ENCODE data around the gene RNF220.
A peak's percentile ranks its signal among the peaks of the same experiment; 100 is the strongest.

RNF220 gene

GRCh38 chr1:44390277-44390676, 14.8 kb upstream of the RNF220 start:
- DNase-seq = no peak
- ATAC-seq = no peak
- Mint-ChIP-seq H3K4me3 (no peak overlapping the region), H3K27ac (no peak overlapping the region), H3K27me3 (peaks cover 4% of the 10 kb centered on the region), H3K9me3 (no peaks in the 10 kb centered on the region), H3K4me1 (no peaks in the 10 kb centered on the region)

DNA sequence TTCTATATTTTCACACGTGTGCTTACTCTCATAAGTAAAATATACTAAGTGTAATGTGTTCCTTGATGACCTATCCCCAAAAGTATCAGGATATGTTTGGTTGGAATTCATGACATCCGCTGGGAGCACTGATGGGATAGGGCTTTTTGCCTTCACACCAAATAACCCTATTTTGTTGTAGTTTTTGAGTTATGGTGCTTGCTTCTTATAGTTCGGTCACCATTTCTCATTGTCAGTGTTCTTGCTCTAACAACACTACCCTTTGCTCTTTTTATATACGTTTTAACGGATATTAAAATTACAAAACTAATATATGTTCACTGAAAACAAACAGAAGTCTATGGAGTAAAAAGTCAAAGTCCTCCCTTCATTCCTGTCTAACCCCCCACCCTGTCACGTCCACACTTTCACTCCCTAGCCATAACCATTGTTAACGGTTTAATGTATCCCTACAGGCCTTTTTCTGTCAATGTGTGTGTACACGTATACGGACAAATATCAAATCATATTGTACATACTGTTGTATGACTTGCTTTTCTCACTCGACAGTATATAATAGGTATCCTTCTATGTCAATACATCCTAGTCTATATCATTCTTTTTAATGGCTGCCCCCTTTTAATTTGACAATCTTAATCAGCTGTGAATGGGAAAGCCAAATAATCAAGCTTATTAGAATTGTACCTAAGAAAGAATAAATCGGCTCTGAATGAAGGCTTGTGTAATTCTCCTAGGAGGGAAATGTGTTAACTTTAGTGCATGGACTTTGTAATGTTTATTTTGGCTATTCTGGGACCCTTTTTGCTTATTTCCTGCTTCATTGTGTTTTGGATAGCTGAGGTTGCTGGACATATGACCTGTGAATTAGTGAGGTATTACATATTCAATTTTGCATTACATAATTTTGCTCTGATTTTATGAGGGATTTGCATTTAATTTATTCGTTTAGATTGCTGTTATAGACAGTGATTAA, 3.5 kb upstream of the RNF220 start:
- peaks cover 18% of the 10 kb centered on the region for H3K4me1 Mint-ChIP-seq
- no peaks in the 10 kb centered on the region for H3K9me3 Mint-ChIP-seq
- H3K27ac Mint-ChIP-seq = no peak overlapping the region
- DNase-seq (no peak), ATAC-seq (no peak)
- no peak overlapping the region for H3K4me3 Mint-ChIP-seq
- H3K27me3 Mint-ChIP-seq = peaks cover 54% of the 10 kb centered on the region

- Mint-ChIP-seq H3K27ac (peak overlapping the region in 1 of 2 donors; percentile 9), H3K9me3 (no peaks in the 10 kb centered on the region), H3K27me3 (peaks cover 25% of the 10 kb centered on the region)
Measured at GRCh38 chr1:44405798-44406736, 1.0 kb downstream of the RNF220 start.

GRCh38 chr1:44406737-44407429, 1.8 kb downstream of the RNF220 start:
- DNase-seq (peak; percentile 36 to 42), ATAC-seq (peak; percentile 36)
- peaks cover 27% of the 10 kb centered on the region for H3K4me1 Mint-ChIP-seq
- no peaks in the 10 kb centered on the region for H3K9me3 Mint-ChIP-seq
- H3K27ac Mint-ChIP-seq = no peak overlapping the region
- peaks cover 17% of the 10 kb centered on the region for H3K27me3 Mint-ChIP-seq
- peak overlapping the region; percentile 89 to 97 for H3K4me3 Mint-ChIP-seq

More at GRCh38 chr1:44405798-44406736, 1.0 kb downstream of the RNF220 start:
- Mint-ChIP-seq H3K4me3 (peak overlapping the region; percentile 89 to 97), H3K4me1 (peaks cover 27% of the 10 kb centered on the region)
- DNase-seq (peak; percentile 41 to 49), ATAC-seq (peak; percentile 75)

GRCh38 chr1:44407430-44408211, 2.6 kb downstream of the RNF220 start:
- Mint-ChIP-seq H3K27ac (no peak overlapping the region), H3K9me3 (no peaks in the 10 kb centered on the region), H3K4me3 (peak overlapping the region; percentile 89 to 97)

GRCh38 chr1:44408212-44408582, 3.1 kb downstream of the RNF220 start:
- Mint-ChIP-seq H3K4me1 (peaks cover 27% of the 10 kb centered on the region), H3K9me3 (no peaks in the 10 kb centered on the region), H3K27me3 (peaks cover 4% of the 10 kb centered on the region), H3K4me3 (peak overlapping the region; percentile 58 to 75), H3K27ac (no peak overlapping the region)
- ATAC-seq (no peak), DNase-seq (no peak)

More at GRCh38 chr1:44407430-44408211, 2.6 kb downstream of the RNF220 start:
- peak; percentile 16 to 23 for DNase-seq
- ATAC-seq = peak; percentile 21
- H3K27me3 Mint-ChIP-seq = peaks cover 10% of the 10 kb centered on the region
- H3K4me1 Mint-ChIP-seq = peaks cover 27% of the 10 kb centered on the region

DNA sequence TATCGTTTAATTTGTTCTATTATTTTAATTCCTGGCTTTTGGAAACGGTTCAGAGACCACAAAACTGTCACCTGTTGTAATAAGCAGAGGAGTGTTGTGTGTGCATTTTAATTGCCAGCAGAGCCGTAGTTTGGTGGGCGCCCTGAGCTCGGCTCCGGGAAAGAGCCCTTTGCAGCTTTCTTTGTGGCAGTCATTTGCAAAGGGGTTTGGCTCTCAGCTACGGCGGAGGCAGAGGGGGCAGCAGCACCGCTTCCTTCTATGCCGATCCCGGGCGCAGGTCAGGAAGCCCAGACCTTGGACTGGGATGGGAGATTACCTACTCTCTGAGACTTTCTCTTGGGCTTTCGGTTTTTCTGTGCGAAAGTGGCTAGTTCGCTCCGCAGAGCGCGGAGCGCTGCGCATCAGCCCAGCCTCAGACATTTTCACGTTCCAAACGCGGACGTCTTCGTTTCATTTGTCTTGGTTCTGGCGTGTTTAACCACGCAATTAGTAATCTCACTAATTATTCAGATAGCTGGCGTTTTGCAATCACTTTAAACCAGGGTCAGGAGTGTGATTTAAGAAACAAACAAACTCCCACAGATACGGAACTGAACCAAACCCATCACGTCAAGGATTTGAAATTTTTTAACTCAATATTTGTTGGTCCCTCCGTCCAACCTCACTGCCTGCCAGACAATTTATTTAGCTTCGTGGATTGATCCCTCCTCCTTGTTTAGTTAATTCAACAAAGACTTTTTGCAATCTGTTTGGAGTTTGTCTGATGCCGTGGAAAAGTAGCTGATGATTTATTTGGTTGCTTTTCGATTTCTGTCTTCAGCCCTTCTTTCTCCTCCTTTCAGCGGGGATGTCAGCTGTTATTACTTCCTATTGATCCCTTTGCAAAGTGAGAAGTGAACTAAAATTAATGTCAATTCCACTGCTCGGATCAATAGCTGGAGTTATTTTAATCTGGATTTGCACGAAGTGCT, 3.9 kb downstream of the RNF220 start:
- H3K4me3 Mint-ChIP-seq = peak overlapping the region; percentile 69 to 75
- peaks cover 27% of the 10 kb centered on the region for H3K4me1 Mint-ChIP-seq
- H3K9me3 Mint-ChIP-seq = no peaks in the 10 kb centered on the region
- no peak overlapping the region for H3K27ac Mint-ChIP-seq
- H3K27me3 Mint-ChIP-seq = no peaks in the 10 kb centered on the region
- ATAC-seq (no peak), DNase-seq (peak; percentile 16 to 22)

DNA sequence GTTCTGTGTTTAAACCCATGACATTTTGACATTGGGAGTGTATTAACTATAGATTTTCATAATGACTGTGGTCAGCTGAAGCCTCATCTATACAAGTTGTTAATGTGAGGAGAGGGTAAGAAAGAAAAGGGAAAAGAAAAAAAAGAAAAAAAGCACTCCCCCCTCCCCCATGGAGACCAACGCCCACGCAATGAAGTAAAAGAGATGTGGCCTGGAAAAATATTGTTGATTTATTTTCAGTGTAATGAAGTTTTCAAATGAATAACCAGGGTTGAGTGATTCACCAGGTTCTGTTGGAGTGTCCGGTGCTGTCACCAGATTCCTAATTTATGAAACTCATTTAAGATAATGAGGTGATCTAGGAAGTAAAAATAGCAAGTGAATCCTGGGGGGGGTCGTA, 4.7 kb downstream of the RNF220 start:
- H3K27me3 Mint-ChIP-seq = no peaks in the 10 kb centered on the region
- H3K27ac Mint-ChIP-seq = no peak overlapping the region
- peaks cover 27% of the 10 kb centered on the region for H3K4me1 Mint-ChIP-seq
- H3K9me3 Mint-ChIP-seq = no peaks in the 10 kb centered on the region
- ATAC-seq (no peak), DNase-seq (no peak)
- H3K4me3 Mint-ChIP-seq = no peak overlapping the region

- no peaks in the 10 kb centered on the region for H3K9me3 Mint-ChIP-seq
- H3K4me1 Mint-ChIP-seq = peaks cover 6% of the 10 kb centered on the region
- no peaks in the 10 kb centered on the region for H3K27me3 Mint-ChIP-seq
- ATAC-seq (no peak), DNase-seq (no peak)
- no peak overlapping the region for H3K27ac Mint-ChIP-seq
- H3K4me3 Mint-ChIP-seq = no peak overlapping the region
Measured at GRCh38 chr1:44411861-44412260, 6.8 kb downstream of the RNF220 start.

GRCh38 chr1:44412601-44413000, 7.5 kb downstream of the RNF220 start:
- no peaks in the 10 kb centered on the region for H3K9me3 Mint-ChIP-seq

DNA sequence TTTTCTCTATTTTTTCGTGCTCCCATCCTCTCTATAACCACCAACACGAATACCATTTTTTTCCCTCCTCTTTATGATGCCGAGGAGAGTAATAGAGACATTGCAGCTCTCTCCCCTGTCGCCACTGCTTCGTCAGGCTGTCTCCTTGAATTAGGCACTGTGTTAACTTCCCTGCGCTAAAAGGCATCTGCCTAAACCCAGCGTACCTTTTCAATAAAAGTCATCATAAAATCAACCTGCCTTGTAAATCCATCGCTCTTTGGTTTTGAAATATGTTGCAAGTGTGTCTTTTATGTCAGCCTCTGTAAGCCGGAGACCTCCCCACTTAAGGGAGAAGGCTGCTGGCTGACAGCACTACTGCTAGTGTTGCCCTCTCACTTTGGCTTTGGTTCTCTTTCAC, 8.7 kb downstream of the RNF220 start:
- H3K9me3 Mint-ChIP-seq = no peaks in the 10 kb centered on the region
- H3K27ac Mint-ChIP-seq = no peak overlapping the region
- no peaks in the 10 kb centered on the region for H3K27me3 Mint-ChIP-seq
- ATAC-seq = no peak
- DNase-seq = no peak
- no peak overlapping the region for H3K4me3 Mint-ChIP-seq
- peaks cover 7% of the 10 kb centered on the region for H3K4me1 Mint-ChIP-seq

More at GRCh38 chr1:44412601-44413000, 7.5 kb downstream of the RNF220 start:
- Mint-ChIP-seq H3K4me1 (peaks cover 6% of the 10 kb centered on the region), H3K27ac (no peak overlapping the region), H3K27me3 (no peaks in the 10 kb centered on the region), H3K4me3 (no peak overlapping the region)
- ATAC-seq (no peak), DNase-seq (no peak)

GRCh38 chr1:44415013-44415412, 10.0 kb downstream of the RNF220 start:
- Mint-ChIP-seq H3K27ac (no peak overlapping the region), H3K27me3 (peaks cover 10% of the 10 kb centered on the region), H3K4me1 (peaks cover 7% of the 10 kb centered on the region), H3K4me3 (no peak overlapping the region), H3K9me3 (no peaks in the 10 kb centered on the region)
- ATAC-seq (no peak), DNase-seq (no peak)

DNA sequence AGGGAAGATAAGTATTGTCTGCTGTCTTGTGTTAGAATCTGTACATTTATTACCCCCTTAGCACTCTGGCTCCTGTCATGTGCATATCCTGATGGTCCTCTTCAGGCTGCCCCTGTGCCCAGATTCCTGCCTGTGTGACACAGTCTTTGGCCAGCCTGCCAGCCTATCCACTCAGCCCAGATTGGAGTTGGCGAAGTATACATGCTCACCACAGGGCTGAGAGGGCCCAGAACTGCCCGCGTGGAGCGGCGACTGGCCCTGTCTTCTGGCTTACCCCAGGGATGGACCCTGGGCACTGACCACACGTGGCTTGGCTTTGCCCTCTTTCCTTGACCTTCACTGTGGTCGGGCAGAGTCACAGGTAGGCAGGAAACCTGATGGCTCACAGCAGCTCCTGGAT, 11.4 kb downstream of the RNF220 start:
- H3K27me3 Mint-ChIP-seq = peaks cover 23% of the 10 kb centered on the region
- no peak overlapping the region for H3K4me3 Mint-ChIP-seq
- no peak for DNase-seq
- no peak overlapping the region for H3K27ac Mint-ChIP-seq
- peaks cover 7% of the 10 kb centered on the region for H3K4me1 Mint-ChIP-seq
- ATAC-seq = no peak
- H3K9me3 Mint-ChIP-seq = no peaks in the 10 kb centered on the region

Data from stimulated activated naive CD8-positive, alpha-beta T cell treated with anti-CD3 and anti-CD28 coated beads, Interleukin-15, amount 100 ng/mL, for 72 hours (primary cell).